HepG2 (cell line): ENCODE results near the gene SULT6B1. TPM values are rescaled to one million over a fixed set of nuclear protein-coding genes. Genes with fewer than 3 reads are reported as not detected.

Experiments used
- FOXC1 ChIP-seq: sonication (generic); formaldehyde crosslinking; IDR thresholded peaks from 2 replicates; pipeline ENCODE4 v1.8.0; 2022; ENCODE audit warnings: mild to moderate bottlenecking, missing genetic modification reagents, borderline replicate concordance
- HHEX ChIP-seq: IDR thresholded peaks from 2 replicates; pipeline ENCODE4 v1.6.1; 2016; ENCODE audit warnings: control low read depth
- KDM2A ChIP-seq: sonication (generic); formaldehyde crosslinking; IDR thresholded peaks from 2 replicates; pipeline ENCODE4 v1.4.0; 2020; ENCODE audit warnings: low read depth, missing genetic modification reagents, borderline replicate concordance
- NAIF1 ChIP-seq: sonication (generic); formaldehyde crosslinking; IDR thresholded peaks from 2 replicates; pipeline ENCODE4 v1.5.0; 2020; ENCODE audit warnings: mild to moderate bottlenecking, missing genetic modification reagents, borderline replicate concordance
- PLRG1 ChIP-seq: fragments of 450-650 bp; conservative IDR thresholded peaks from 2 replicates; pipeline ENCODE4 v1.6.1; 2016
- RCOR2 ChIP-seq: IDR thresholded peaks from 2 replicates; pipeline ENCODE4 v1.6.1; 2016; ENCODE audit warnings: missing biosample characterization, missing genetic modification reagents
- SNAPC4 ChIP-seq: sonication (generic); formaldehyde crosslinking; IDR thresholded peaks from 2 replicates; pipeline ENCODE4 v1.4.0; 2020; ENCODE audit warnings: mild to moderate bottlenecking, missing genetic modification reagents
- SRSF9 ChIP-seq: fragments of 200-400 bp; formaldehyde crosslinking; IDR thresholded peaks from 2 replicates; pipeline ENCODE4 v1.6.1; 2018; ENCODE audit warnings: borderline replicate concordance, mild to moderate bottlenecking, low read depth, low read length; ENCODE audit not compliant: insufficient read depth, poor library complexity, severe bottlenecking
- ZFP41 ChIP-seq: sonication (generic); formaldehyde crosslinking; IDR thresholded peaks from 2 replicates; pipeline ENCODE4 v1.4.0; 2020; ENCODE audit warnings: mild to moderate bottlenecking, missing genetic modification reagents, borderline replicate concordance
- ZKSCAN5 ChIP-seq: sonication (generic); formaldehyde crosslinking; IDR thresholded peaks from 2 replicates; pipeline ENCODE4 v1.5.1; 2020; ENCODE audit warnings: mild to moderate bottlenecking, missing genetic modification reagents
- ZNF276 ChIP-seq: sonication (generic); formaldehyde crosslinking; IDR thresholded peaks from 2 replicates; pipeline ENCODE4 v1.4.0; 2020; ENCODE audit warnings: mild to moderate bottlenecking, low read depth, missing genetic modification reagents
- ZNF34 ChIP-seq: sonication (generic); formaldehyde crosslinking; IDR thresholded peaks from 2 replicates; pipeline ENCODE4 v1.4.0; 2020; ENCODE audit warnings: mild to moderate bottlenecking, missing genetic modification reagents, borderline replicate concordance
- ZNF460 ChIP-seq: sonication (generic); formaldehyde crosslinking; IDR thresholded peaks from 2 replicates; pipeline ENCODE4 v1.5.1; 2020; ENCODE audit warnings: missing genetic modification reagents, mild to moderate bottlenecking, borderline replicate concordance
- ZNF501 ChIP-seq: sonication (generic); formaldehyde crosslinking; IDR thresholded peaks from 2 replicates; pipeline ENCODE4 v1.5.1; 2020; ENCODE audit warnings: mild to moderate bottlenecking, moderate library complexity, missing genetic modification reagents
- ZNF615 ChIP-seq: sonication (generic); formaldehyde crosslinking; IDR thresholded peaks from 2 replicates; pipeline ENCODE4 v1.5.0; 2020; ENCODE audit warnings: mild to moderate bottlenecking, missing genetic modification reagents, borderline replicate concordance
- ZNF616 ChIP-seq: sonication (generic); formaldehyde crosslinking; IDR thresholded peaks from 2 replicates; pipeline ENCODE4 v1.5.0; 2020; ENCODE audit warnings: low read depth, mild to moderate bottlenecking, missing genetic modification reagents
- ZNF713 ChIP-seq: sonication (generic); formaldehyde crosslinking; IDR thresholded peaks from 2 replicates; pipeline ENCODE4 v1.4.0; 2020; ENCODE audit warnings: mild to moderate bottlenecking, missing genetic modification reagents
- ZNF724P ChIP-seq: sonication (generic); formaldehyde crosslinking; IDR thresholded peaks from 2 replicates; pipeline ENCODE4 v1.8.0; 2022; ENCODE audit warnings: missing genetic modification reagents, borderline replicate concordance
- ZSCAN22 ChIP-seq: sonication (generic); formaldehyde crosslinking; IDR thresholded peaks from 2 replicates; pipeline ENCODE4 v1.4.0; 2020; ENCODE audit warnings: mild to moderate bottlenecking, missing genetic modification reagents
- polyA plus RNA-seq, 8 experiments: library from polyadenylated mRNA; depleted of rRNA in 3 of 8; stranded (reverse) in 7 of 8; unstranded in 1 of 8; fragments of >200 nt; fragmentation: Illumina TruSeq in 4 of 8; extraction: Trizol in 4 of 8; gene quantifications; 2 replicates each; pipeline versions ENCODE4 v1.2.1 to v1.2.3, GENCODE V29; 2011 to 2016; ENCODE audit warnings: low read depth in 4 of 8, missing spikeins in 1 of 8, mixed read lengths in 1 of 8; ENCODE audit not compliant: insufficient read depth in 1 of 8
- total RNA-seq, 5 experiments: library from RNA; depleted of rRNA; stranded (reverse); fragments of >200 nt; fragmentation: Illumina TruSeq; extraction: Trizol; gene quantifications; 2 replicates each; pipeline ENCODE4 v1.2.3, GENCODE V29; 2016; ENCODE audit warnings: low read depth in 1 of 5
- TF ChIP-seq, protein P1 (sequence below): sonication (generic); formaldehyde crosslinking; IDR thresholded peaks from 2 replicates; pipeline ENCODE4 v1.5.1; 2020; ENCODE audit warnings: missing genetic modification reagents, mild to moderate bottlenecking, borderline replicate concordance

Gene SULT6B1
- total and polyA plus RNA-seq, 2 of the 13 experiments (the other 11 are each of a cell fraction or from before 2014, with no cell fraction given): not detected

- TF ChIP-seq PLRG1 (no peak), NAIF1 (CRISPR knock-in tag) (peak; percentile 44; the same call in 1 of the 2 replicates), ZNF460 (CRISPR knock-in tag) (no peak), ZFP41 (no peak), RCOR2 (no peak), ZNF724P (peak; percentile 37; the same call in 1 of the 2 replicates), ZNF34 (CRISPR knock-in tag) (peak; percentile 17; the same call in 1 of the 2 replicates), ZNF616 (no peak), ZSCAN22 (CRISPR knock-in tag) (peak; percentile 34; the same call in 1 of the 2 replicates), ZNF713 (CRISPR knock-in tag) (no peak), ZNF615 (no peak), ZNF276 (CRISPR knock-in tag) (peak; percentile 82; the same call in 1 of the 2 replicates), SRSF9 (no peak), ZNF501 (CRISPR knock-in tag) (peak; percentile 73), HHEX (no peak), FOXC1 (CRISPR knock-in tag) (no peak), SNAPC4 (CRISPR knock-in tag) (no peak), ZKSCAN5 (CRISPR knock-in tag) (no peak), KDM2A (CRISPR knock-in tag) (no peak; the same call in 1 of the 2 replicates)
- TF ChIP-seq, protein P1, sequence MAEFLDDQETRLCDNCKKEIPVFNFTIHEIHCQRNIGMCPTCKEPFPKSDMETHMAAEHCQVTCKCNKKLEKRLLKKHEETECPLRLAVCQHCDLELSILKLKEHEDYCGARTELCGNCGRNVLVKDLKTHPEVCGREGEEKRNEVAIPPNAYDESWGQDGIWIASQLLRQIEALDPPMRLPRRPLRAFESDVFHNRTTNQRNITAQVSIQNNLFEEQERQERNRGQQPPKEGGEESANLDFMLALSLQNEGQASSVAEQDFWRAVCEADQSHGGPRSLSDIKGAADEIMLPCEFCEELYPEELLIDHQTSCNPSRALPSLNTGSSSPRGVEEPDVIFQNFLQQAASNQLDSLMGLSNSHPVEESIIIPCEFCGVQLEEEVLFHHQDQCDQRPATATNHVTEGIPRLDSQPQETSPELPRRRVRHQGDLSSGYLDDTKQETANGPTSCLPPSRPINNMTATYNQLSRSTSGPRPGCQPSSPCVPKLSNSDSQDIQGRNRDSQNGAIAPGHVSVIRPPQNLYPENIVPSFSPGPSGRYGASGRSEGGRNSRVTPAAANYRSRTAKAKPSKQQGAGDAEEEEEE: no peak
These were observed 31.4 kb downstream of the SULT6B1 start, which contains the start of gene EIF2AK2 (continued) for GRCh38 chr2:37156857-37157714.
